Ishikawa (cell line): Measurements from ENCODE around the gene CCSER2.

Source experiments
- CEBPB ChIP-seq: IDR thresholded peaks from 2 replicates; pipeline ENCODE4 v1.6.1; 2012
- CREB1 ChIP-seq: IDR thresholded peaks from 2 replicates; pipeline ENCODE4 v1.6.1; 2012; ENCODE audit warnings: low read depth
- EGR1 ChIP-seq: IDR thresholded peaks from 2 replicates; pipeline ENCODE4 v1.6.1; 2012
- EP300 ChIP-seq: IDR thresholded peaks from 2 replicates; pipeline ENCODE4 v1.6.1; 2012; ENCODE audit warnings: borderline replicate concordance
- FOXM1 ChIP-seq: IDR thresholded peaks from 2 replicates; pipeline ENCODE4 v1.6.1; 2012; ENCODE audit warnings: low read depth, borderline replicate concordance
- NFIC ChIP-seq: IDR thresholded peaks from 2 replicates; pipeline ENCODE4 v1.6.1; 2012
- RAD21 ChIP-seq: IDR thresholded peaks from 2 replicates; pipeline ENCODE4 v1.6.1; 2012; ENCODE audit warnings: low read depth
- TAF1 ChIP-seq: IDR thresholded peaks from 2 replicates; pipeline ENCODE4 v1.6.1; 2012; ENCODE audit warnings: low read depth, mild to moderate bottlenecking
- TCF12 ChIP-seq: IDR thresholded peaks from 2 replicates; pipeline ENCODE4 v1.6.1; 2012; ENCODE audit warnings: low read depth
- TEAD4 ChIP-seq: IDR thresholded peaks from 2 replicates; pipeline ENCODE4 v1.6.1; 2012
- YY1 ChIP-seq: IDR thresholded peaks from 2 replicates; pipeline ENCODE4 v1.6.1; 2012; ENCODE audit warnings: low read depth
- ZBTB7A ChIP-seq: IDR thresholded peaks from 2 replicates; pipeline ENCODE4 v1.6.1; 2012; ENCODE audit warnings: low read depth
- TF ChIP-seq, protein P1 (sequence below): IDR thresholded peaks from 2 replicates; pipeline ENCODE4 v1.6.1; 2012; ENCODE audit warnings: low read depth, mild to moderate bottlenecking
- TF ChIP-seq, protein P2 (sequence below): IDR thresholded peaks from 2 replicates; pipeline ENCODE4 v1.6.1; 2012
- TF ChIP-seq, protein P3 (sequence below): IDR thresholded peaks from 2 replicates; pipeline ENCODE4 v1.6.1; 2012

The CCSER2 gene

DNA sequence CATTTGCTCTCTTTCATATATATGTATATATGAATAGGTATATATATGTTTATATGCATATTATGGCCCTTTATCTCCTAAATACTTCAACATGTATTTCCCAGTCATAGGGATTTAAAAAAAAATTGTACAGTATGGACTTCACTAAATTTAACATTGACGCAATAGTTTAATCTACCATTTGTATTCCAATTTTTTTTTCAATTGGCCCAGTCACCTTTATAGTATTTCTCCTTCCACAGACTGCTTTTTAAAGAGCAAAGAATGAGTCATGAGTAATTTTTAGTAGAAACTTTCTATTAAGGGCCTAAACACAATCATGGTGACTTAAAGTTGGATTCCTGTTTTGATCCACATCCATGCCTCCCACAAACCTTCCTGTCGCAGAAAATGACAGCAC is 20.5 kb downstream of the CCSER2 start:
- TF ChIP-seq RAD21: no peak
- no peak for TF ChIP-seq ZBTB7A
- TF ChIP-seq, protein P1, sequence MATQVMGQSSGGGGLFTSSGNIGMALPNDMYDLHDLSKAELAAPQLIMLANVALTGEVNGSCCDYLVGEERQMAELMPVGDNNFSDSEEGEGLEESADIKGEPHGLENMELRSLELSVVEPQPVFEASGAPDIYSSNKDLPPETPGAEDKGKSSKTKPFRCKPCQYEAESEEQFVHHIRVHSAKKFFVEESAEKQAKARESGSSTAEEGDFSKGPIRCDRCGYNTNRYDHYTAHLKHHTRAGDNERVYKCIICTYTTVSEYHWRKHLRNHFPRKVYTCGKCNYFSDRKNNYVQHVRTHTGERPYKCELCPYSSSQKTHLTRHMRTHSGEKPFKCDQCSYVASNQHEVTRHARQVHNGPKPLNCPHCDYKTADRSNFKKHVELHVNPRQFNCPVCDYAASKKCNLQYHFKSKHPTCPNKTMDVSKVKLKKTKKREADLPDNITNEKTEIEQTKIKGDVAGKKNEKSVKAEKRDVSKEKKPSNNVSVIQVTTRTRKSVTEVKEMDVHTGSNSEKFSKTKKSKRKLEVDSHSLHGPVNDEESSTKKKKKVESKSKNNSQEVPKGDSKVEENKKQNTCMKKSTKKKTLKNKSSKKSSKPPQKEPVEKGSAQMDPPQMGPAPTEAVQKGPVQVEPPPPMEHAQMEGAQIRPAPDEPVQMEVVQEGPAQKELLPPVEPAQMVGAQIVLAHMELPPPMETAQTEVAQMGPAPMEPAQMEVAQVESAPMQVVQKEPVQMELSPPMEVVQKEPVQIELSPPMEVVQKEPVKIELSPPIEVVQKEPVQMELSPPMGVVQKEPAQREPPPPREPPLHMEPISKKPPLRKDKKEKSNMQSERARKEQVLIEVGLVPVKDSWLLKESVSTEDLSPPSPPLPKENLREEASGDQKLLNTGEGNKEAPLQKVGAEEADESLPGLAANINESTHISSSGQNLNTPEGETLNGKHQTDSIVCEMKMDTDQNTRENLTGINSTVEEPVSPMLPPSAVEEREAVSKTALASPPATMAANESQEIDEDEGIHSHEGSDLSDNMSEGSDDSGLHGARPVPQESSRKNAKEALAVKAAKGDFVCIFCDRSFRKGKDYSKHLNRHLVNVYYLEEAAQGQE: no peak
- no peak for TF ChIP-seq EP300
- no peak for TF ChIP-seq NFIC
- TF ChIP-seq CREB1: no peak
- TF ChIP-seq FOXM1: no peak
- no peak for TF ChIP-seq EGR1
- no peak for TF ChIP-seq CEBPB
- TF ChIP-seq, protein P2, sequence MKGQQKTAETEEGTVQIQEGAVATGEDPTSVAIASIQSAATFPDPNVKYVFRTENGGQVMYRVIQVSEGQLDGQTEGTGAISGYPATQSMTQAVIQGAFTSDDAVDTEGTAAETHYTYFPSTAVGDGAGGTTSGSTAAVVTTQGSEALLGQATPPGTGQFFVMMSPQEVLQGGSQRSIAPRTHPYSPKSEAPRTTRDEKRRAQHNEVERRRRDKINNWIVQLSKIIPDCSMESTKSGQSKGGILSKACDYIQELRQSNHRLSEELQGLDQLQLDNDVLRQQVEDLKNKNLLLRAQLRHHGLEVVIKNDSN: no peak
- no peak for TF ChIP-seq YY1
- TF ChIP-seq TEAD4: no peak
- TF ChIP-seq, protein P3, sequence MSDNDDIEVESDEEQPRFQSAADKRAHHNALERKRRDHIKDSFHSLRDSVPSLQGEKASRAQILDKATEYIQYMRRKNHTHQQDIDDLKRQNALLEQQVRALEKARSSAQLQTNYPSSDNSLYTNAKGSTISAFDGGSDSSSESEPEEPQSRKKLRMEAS: no peak
- no peak for TF ChIP-seq TAF1
- no peak for TF ChIP-seq TCF12

DNA sequence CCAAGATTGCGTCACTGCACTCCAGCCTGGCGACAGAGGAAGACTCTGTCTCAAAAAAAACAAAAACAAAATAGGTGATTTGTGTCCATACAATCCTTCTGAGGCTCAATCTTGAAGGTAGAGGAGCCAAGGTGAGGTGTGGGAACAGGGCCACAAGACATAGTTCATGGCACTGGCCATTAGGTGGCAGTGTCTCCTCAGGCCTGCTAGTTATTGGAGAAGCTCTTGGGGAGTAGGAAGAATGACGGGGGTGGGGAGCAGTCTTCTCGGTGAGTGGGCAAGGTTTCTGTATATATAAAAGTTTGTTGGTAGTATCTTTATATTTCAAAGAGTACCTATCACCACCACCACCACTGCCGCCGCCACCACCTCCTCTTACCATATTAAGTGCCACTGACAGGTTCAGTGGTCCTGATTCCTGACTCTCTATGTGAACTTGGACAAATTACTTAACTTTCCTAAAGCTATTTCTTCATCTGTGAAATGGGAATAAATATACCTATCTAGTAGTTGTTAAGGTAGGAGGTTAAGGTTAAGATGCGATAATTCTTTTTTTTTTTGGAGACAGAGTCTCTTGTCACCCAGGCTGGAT is 24.0 kb downstream of the CCSER2 start:
- TF ChIP-seq TEAD4: 0 out of 2 replicates have a peak, but pooled peaks have one; percentile 20
- peak; percentile 74 for TF ChIP-seq RAD21
- TF ChIP-seq CREB1: no peak
- TF ChIP-seq, protein P2: no peak

DNA sequence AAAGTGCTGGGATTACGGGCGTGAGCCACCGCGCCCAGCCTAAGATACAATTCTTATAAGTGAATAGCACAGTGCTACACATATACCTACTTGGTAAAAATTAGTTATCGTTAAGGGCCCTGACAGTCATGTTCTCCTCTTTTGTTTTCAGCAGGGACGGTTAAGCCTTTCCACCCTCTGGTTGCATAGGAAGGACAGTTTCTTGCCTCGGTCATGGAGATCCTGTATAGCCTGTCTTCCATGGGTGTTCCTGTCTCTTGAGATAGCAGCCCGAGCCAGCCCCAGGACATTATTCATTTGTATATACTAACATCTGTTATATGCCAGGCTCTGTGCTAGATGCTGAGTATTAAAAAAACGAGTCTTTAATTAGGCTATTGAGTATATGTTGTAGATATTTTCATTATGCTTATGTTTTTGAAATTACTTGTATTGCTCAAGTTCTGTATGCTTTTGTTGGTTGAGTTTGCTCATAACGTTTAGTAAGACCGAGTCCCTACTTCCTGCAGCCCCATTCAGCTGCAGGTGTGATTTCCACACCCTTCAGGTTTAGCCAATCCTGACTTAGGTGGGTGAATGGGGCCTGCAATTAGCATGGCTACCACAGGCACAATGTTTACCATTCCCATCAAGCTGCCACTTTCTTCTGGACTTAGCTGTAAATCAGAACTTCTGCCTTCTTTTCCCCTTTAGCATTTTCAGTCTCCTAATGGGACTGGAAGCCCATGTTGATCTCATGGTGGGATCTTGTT is 24.8 kb downstream of the CCSER2 start:
- TF ChIP-seq YY1 (no peak), RAD21 (no peak), TEAD4 (no peak), CREB1 (no peak), EP300 (no peak), ZBTB7A (no peak), CEBPB (no peak), FOXM1 (no peak), EGR1 (no peak), NFIC (no peak), TAF1 (no peak), TCF12 (no peak)
- TF ChIP-seq, protein P3: no peak
- TF ChIP-seq, protein P1: no peak
- TF ChIP-seq, protein P2: no peak

DNA sequence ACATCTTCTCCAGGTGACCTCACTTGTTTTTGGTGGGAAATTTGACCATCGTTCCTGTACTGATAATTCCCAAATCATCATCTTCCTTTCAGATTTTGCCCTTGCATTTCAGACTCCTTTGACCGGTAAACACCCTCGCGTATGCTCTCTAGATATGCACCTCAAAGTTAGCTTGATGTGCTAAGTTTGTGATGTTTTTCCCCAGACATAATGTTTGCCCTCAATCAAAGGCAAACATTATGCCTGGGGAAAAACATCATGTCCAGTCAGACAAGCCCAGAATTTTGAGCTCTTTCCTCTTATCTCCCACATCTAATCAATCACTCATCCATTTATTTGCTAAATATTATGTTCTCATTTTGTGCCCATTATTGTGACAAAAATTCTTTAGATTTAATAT is 26.2 kb downstream of the CCSER2 start:
- no peak for TF ChIP-seq TAF1

DNA sequence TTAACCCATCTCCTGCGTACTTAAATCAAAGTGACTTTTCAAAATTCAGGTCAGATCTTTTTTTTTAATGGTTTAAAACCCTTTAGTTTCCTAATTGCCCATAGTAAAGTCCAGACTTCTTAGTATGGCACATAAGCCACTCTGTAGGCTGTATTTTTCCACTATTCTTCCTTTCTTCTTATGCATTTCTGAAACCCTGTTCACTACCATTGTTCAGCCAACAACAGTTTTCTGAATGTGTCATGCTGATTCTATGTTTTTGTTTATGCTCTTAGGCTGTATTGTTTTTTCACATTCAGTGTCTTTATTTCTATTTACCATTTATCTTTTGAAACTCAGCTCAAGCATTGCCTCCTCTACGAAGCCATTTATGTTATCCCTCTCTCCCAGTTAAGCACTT is 26.7 kb downstream of the CCSER2 start:
- TF ChIP-seq FOXM1: no peak
- no peak for TF ChIP-seq CREB1
- TF ChIP-seq ZBTB7A: no peak
- no peak for TF ChIP-seq TAF1
- TF ChIP-seq, protein P1: no peak
- TF ChIP-seq, protein P3: no peak
- TF ChIP-seq TCF12: no peak
- no peak for TF ChIP-seq EGR1
- no peak for TF ChIP-seq YY1
- TF ChIP-seq TEAD4: no peak
- no peak for TF ChIP-seq CEBPB
- TF ChIP-seq NFIC: no peak
- no peak for TF ChIP-seq RAD21
- TF ChIP-seq, protein P2: no peak
- no peak for TF ChIP-seq EP300
